HUES64 (cell line): Measurements from ENCODE around the gene CANX.

Experiments used
- H3K27ac ChIP-seq: 2 replicates; pipeline ENCODE4 v1.7.0; 2013; ENCODE audit warnings: low read depth, low read length, inconsistent platforms
- H3K27me3 ChIP-seq: 2 replicates; pipeline ENCODE4 v1.6.1; 2013; ENCODE audit warnings: mild to moderate bottlenecking, low read length; ENCODE audit not compliant: insufficient read depth
- H3K36me3 ChIP-seq: 2 replicates; pipeline ENCODE4 v1.6.1; 2013; ENCODE audit warnings: mild to moderate bottlenecking, low read length; ENCODE audit not compliant: insufficient read depth
- H3K4me1 ChIP-seq: 2 replicates; pipeline ENCODE4 v1.6.1; 2013; ENCODE audit warnings: mild to moderate bottlenecking, low read length, moderate library complexity; ENCODE audit not compliant: insufficient read depth
- H3K4me3 ChIP-seq: 2 replicates; pipeline ENCODE4 v1.5.1; 2013; ENCODE audit warnings: mild to moderate bottlenecking, low read length, moderate library complexity
- H3K9ac ChIP-seq: 2 replicates; pipeline ENCODE4 v1.6.1; 2013; ENCODE audit warnings: mild to moderate bottlenecking, low read depth, low read length
- H3K9me3 ChIP-seq: 2 replicates; pipeline ENCODE4 v1.6.1; 2013; ENCODE audit warnings: low read depth, low read length; ENCODE audit not compliant: insufficient read depth
- WGBS: fragments of 150-250, 120-280 bp; methylation state at CpG from one replicate; pipeline ENCODE4 v1.1.7; 2013; ENCODE audit warnings: missing lambda C conversion rate; 5-methylcytosine and 5-hydroxymethylcytosine counted together

Gene CANX

GRCh38 chr5:179769796-179770195, 71.0 kb downstream of the CANX start:
- Histone ChIP-seq H3K4me3 (no peak overlapping the region), H3K9me3 (no peaks in the 10 kb centered on the region), H3K9ac (no peak overlapping the region), H3K27me3 (no peaks in the 10 kb centered on the region), H3K4me1 (peaks cover 7% of the 10 kb centered on the region; the same call in 1 of the 2 replicates), H3K36me3 (peaks cover 95% of the 10 kb centered on the region), H3K27ac (no peak overlapping the region)
- WGBS: 97% methylated on average over 5 of the region's 5 CpGs

GRCh38 chr5:179771311-179771895, 72.6 kb downstream of the CANX start:
- Histone ChIP-seq H3K36me3 (peaks cover 96% of the 10 kb centered on the region), H3K27me3 (no peaks in the 10 kb centered on the region), H3K9ac (no peak overlapping the region; the same call in 1 of the 2 replicates), H3K4me1 (peaks cover 6% of the 10 kb centered on the region; the same call in 1 of the 2 replicates), H3K27ac (no peak overlapping the region), H3K4me3 (no peak overlapping the region), H3K9me3 (no peaks in the 10 kb centered on the region)
- WGBS: 97% methylated on average over 4 of the region's 4 CpGs

- WGBS: 93% methylated on average over 6 of the region's 6 CpGs
- no peaks in the 10 kb centered on the region for H3K27me3 ChIP-seq
- no peaks in the 10 kb centered on the region for H3K4me1 ChIP-seq
Measured at GRCh38 chr5:179772351-179772750, 73.6 kb downstream of the CANX start.

GRCh38 chr5:179773686-179774040, 74.9 kb downstream of the CANX start:
- H3K36me3 ChIP-seq: peaks cover 97% of the 10 kb centered on the region
- WGBS: 96% methylated on average over 9 of the region's 9 CpGs

More at GRCh38 chr5:179772351-179772750, 73.6 kb downstream of the CANX start:
- no peak overlapping the region for H3K9ac ChIP-seq
- H3K9me3 ChIP-seq: no peaks in the 10 kb centered on the region
- H3K4me3 ChIP-seq: no peak overlapping the region
- no peak overlapping the region for H3K27ac ChIP-seq
- H3K36me3 ChIP-seq: peaks cover 95% of the 10 kb centered on the region

GRCh38 chr5:179774442-179774841, 75.7 kb downstream of the CANX start:
- H3K9ac ChIP-seq: no peak overlapping the region
- 96% methylated on average over 12 of the region's 12 CpGs for WGBS
- no peaks in the 10 kb centered on the region for H3K4me1 ChIP-seq
- peaks cover 92% of the 10 kb centered on the region for H3K36me3 ChIP-seq
- H3K9me3 ChIP-seq: no peaks in the 10 kb centered on the region
- H3K27ac ChIP-seq: no peak overlapping the region
- no peaks in the 10 kb centered on the region for H3K27me3 ChIP-seq
- no peak overlapping the region for H3K4me3 ChIP-seq

More at GRCh38 chr5:179773686-179774040, 74.9 kb downstream of the CANX start:
- Histone ChIP-seq H3K9me3 (no peaks in the 10 kb centered on the region), H3K27ac (no peak overlapping the region), H3K9ac (no peak overlapping the region), H3K4me3 (no peak overlapping the region), H3K4me1 (no peaks in the 10 kb centered on the region), H3K27me3 (no peaks in the 10 kb centered on the region)

- Histone ChIP-seq H3K27me3 (no peaks in the 10 kb centered on the region), H3K4me1 (no peaks in the 10 kb centered on the region), H3K36me3 (peaks cover 83% of the 10 kb centered on the region), H3K9ac (no peak overlapping the region), H3K9me3 (no peaks in the 10 kb centered on the region), H3K27ac (no peak overlapping the region), H3K4me3 (no peak overlapping the region)
- 93% methylated on average over 11 of the region's 11 CpGs for WGBS
Measured at GRCh38 chr5:179776411-179776938, 77.7 kb downstream of the CANX start.

- Histone ChIP-seq H3K36me3 (peaks cover 74% of the 10 kb centered on the region), H3K4me3 (no peak overlapping the region), H3K27ac (no peak overlapping the region), H3K4me1 (no peaks in the 10 kb centered on the region), H3K9ac (no peak overlapping the region), H3K27me3 (no peaks in the 10 kb centered on the region), H3K9me3 (no peaks in the 10 kb centered on the region)
- 97% methylated on average over 10 of the region's 10 CpGs for WGBS
Measured at GRCh38 chr5:179777456-179777855, 78.7 kb downstream of the CANX start.

GRCh38 chr5:179777909-179778308, 79.1 kb downstream of the CANX start:
- Histone ChIP-seq H3K4me1 (no peaks in the 10 kb centered on the region), H3K27me3 (no peaks in the 10 kb centered on the region), H3K9me3 (no peaks in the 10 kb centered on the region), H3K4me3 (no peak overlapping the region), H3K27ac (no peak overlapping the region), H3K9ac (no peak overlapping the region), H3K36me3 (peaks cover 70% of the 10 kb centered on the region)
- 95% methylated on average over 9 of the region's 9 CpGs for WGBS

GRCh38 chr5:179778591-179778990, 79.8 kb downstream of the CANX start:
- Histone ChIP-seq H3K9me3 (no peaks in the 10 kb centered on the region), H3K4me3 (no peak overlapping the region), H3K27ac (no peak overlapping the region), H3K27me3 (no peaks in the 10 kb centered on the region), H3K4me1 (no peaks in the 10 kb centered on the region), H3K36me3 (peaks cover 63% of the 10 kb centered on the region), H3K9ac (no peak overlapping the region)
- WGBS: 94% methylated on average over 5 of the region's 5 CpGs

- H3K9me3 ChIP-seq: no peaks in the 10 kb centered on the region
- no peaks in the 10 kb centered on the region for H3K4me1 ChIP-seq
- H3K4me3 ChIP-seq: no peak overlapping the region
- H3K27me3 ChIP-seq: no peaks in the 10 kb centered on the region
- H3K36me3 ChIP-seq: peaks cover 51% of the 10 kb centered on the region
- no peak overlapping the region for H3K27ac ChIP-seq
- 96% methylated on average over 4 of the region's 4 CpGs for WGBS
- no peak overlapping the region for H3K9ac ChIP-seq
Measured at GRCh38 chr5:179779826-179780225, 81.1 kb downstream of the CANX start.

- peaks cover 45% of the 10 kb centered on the region for H3K36me3 ChIP-seq
- no peak overlapping the region for H3K4me3 ChIP-seq
- WGBS: 94% methylated on average over 7 of the region's 7 CpGs
- no peak overlapping the region for H3K27ac ChIP-seq
- no peaks in the 10 kb centered on the region for H3K9me3 ChIP-seq
- H3K4me1 ChIP-seq: no peaks in the 10 kb centered on the region
- H3K9ac ChIP-seq: no peak overlapping the region
- H3K27me3 ChIP-seq: no peaks in the 10 kb centered on the region
Measured at GRCh38 chr5:179780362-179780761, 81.6 kb downstream of the CANX start.
